Measurements from ENCODE around the gene CDYL.

DNA sequence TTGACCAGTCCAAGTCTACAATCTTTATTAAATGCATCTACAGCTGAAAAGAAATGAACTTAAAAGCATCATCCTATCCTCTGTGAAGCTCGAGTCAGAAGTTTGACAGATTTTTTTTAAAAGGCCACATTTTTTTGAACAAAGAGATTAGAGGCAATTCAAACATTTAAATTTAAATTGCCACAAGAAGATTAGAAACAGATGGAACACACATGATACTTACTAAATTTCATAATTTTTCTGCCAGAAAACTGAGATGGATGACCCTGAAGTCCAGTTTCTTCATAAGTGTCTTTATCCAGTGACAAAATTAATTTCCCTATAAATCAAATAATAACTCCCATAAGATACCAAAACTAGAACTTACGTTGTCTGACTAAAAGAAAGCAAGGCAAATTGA, 223.4 kb downstream of the CDYL start:
- TF ChIP-seq SMC3 (IDR thresholded peaks at IDR 0.05; ENCODE audit: low read depth, low read length) (no peak), MXI1 (IDR thresholded peaks at IDR 0.05; ENCODE audit: borderline replicate concordance, low read depth, low read length) (no peak), RCOR1 (IDR thresholded peaks at IDR 0.05; ENCODE audit: insufficient replicate concordance, low read length) (no peak), FOS (IDR thresholded peaks at IDR 0.05; ENCODE audit: low read depth, low read length) (no peak), POLR2A (IDR thresholded peaks at IDR 0.05; ENCODE audit: low read depth, low read length) (no peak), RFX5 (IDR thresholded peaks at IDR 0.05; ENCODE audit: low read depth, low read length) (no peak), BHLHE40 (IDR thresholded peaks at IDR 0.05; ENCODE audit: low read depth, low read length) (no peak), RAD21 (IDR thresholded peaks at IDR 0.05; ENCODE audit: low read length) (no peak), MAFK (IDR thresholded peaks at IDR 0.05; ENCODE audit: low read depth, low read length) (no peak)
- TF ChIP-seq, protein P1, sequence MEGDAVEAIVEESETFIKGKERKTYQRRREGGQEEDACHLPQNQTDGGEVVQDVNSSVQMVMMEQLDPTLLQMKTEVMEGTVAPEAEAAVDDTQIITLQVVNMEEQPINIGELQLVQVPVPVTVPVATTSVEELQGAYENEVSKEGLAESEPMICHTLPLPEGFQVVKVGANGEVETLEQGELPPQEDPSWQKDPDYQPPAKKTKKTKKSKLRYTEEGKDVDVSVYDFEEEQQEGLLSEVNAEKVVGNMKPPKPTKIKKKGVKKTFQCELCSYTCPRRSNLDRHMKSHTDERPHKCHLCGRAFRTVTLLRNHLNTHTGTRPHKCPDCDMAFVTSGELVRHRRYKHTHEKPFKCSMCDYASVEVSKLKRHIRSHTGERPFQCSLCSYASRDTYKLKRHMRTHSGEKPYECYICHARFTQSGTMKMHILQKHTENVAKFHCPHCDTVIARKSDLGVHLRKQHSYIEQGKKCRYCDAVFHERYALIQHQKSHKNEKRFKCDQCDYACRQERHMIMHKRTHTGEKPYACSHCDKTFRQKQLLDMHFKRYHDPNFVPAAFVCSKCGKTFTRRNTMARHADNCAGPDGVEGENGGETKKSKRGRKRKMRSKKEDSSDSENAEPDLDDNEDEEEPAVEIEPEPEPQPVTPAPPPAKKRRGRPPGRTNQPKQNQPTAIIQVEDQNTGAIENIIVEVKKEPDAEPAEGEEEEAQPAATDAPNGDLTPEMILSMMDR (conservative IDR thresholded peaks at IDR 0.05; ENCODE audit: low read depth, low read length) = no peak
- TF ChIP-seq, protein P2, sequence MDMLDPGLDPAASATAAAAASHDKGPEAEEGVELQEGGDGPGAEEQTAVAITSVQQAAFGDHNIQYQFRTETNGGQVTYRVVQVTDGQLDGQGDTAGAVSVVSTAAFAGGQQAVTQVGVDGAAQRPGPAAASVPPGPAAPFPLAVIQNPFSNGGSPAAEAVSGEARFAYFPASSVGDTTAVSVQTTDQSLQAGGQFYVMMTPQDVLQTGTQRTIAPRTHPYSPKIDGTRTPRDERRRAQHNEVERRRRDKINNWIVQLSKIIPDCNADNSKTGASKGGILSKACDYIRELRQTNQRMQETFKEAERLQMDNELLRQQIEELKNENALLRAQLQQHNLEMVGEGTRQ (IDR thresholded peaks at IDR 0.05; ENCODE audit: low read depth, low read length) = no peak

Data from IMR-90 (cell line).